Caco-2 (cell line): ENCODE measurements around the gene KLRC3. TPM values are rescaled to one million over a fixed set of nuclear protein-coding genes. Genes with fewer than 3 reads are reported as not detected.
"Not testable (repeated sequence)": the region's sequence is repeated elsewhere in the genome, so short reads cannot be mapped to it uniquely, and the experiment has no call there.

Source experiments
- BruUV-seq: library from RNA; stranded (reverse); fragments of 400-500 nt; replicated peaks from 2 replicates; lab custom pipeline; 2021; lab: Mats Ljungman, UMichigan
- CTCF ChIA-PET: fragments of 300-600 bp; sonication (Branson Sonifier 250); formaldehyde crosslinking; loops from one replicate; lab custom pipeline; 2022; ENCODE audit warnings: antibody characterized with exemption; lab: Charles Lee
- POLR2A ChIA-PET: fragments of 300-600 bp; sonication (Branson Sonifier 250); formaldehyde crosslinking; loops from one replicate; lab custom pipeline; 2022; ENCODE audit warnings: antibody characterized with exemption; lab: Charles Lee
- DNase-seq, 2 experiments: peaks; one replicate each; pipeline versions ENCODE4 v3.0.0 to v3.0.0-alpha.2; 2020 to 2022
- H3K27me3 ChIP-seq: replicated peaks from 2 replicates; pipeline ENCODE4 v1.6.0; 2011; ENCODE audit warnings: low read length; ENCODE audit not compliant: control insufficient read depth, insufficient read depth
- H3K36me3 ChIP-seq: 2 replicates; pipeline ENCODE4 v1.5.1; 2011; ENCODE audit warnings: low read length; ENCODE audit not compliant: control insufficient read depth, insufficient read depth
- H3K4me1 ChIP-seq: fragments of 250-450 bp; sonication (Bioruptor Pico); 2 replicates; pipeline ENCODE4 v1.5.1; 2020; ENCODE audit warnings: mild to moderate bottlenecking
- H3K4me3 ChIP-seq: 2 replicates; pipeline ENCODE4 v1.5.1; 2011; ENCODE audit warnings: low read depth, mild to moderate bottlenecking, control low read depth, low read length
- H3K9me3 ChIP-seq: fragments of 250-450 bp; sonication (Bioruptor Pico); 2 replicates; pipeline ENCODE4 v1.5.1; 2020; ENCODE audit warnings: mild to moderate bottlenecking, moderate library complexity
- H3K27ac Mint-ChIP-seq: one replicate; pipeline ENCODE4 v1.8.0; 2022; ENCODE audit warnings: mixed read lengths; ENCODE audit not compliant: unreplicated experiment
- H3K27me3 Mint-ChIP-seq: one replicate; pipeline ENCODE4 v1.8.0; 2022; ENCODE audit warnings: mixed read lengths; ENCODE audit not compliant: insufficient read depth, unreplicated experiment
- H3K36me3 Mint-ChIP-seq: one replicate; pipeline ENCODE4 v1.8.0; 2022; ENCODE audit warnings: mild to moderate bottlenecking, mixed read lengths; ENCODE audit not compliant: insufficient read depth, unreplicated experiment
- H3K4me1 Mint-ChIP-seq: one replicate; pipeline ENCODE4 v1.8.0; 2022; ENCODE audit warnings: low read depth, mixed read lengths; ENCODE audit not compliant: unreplicated experiment
- H3K4me3 Mint-ChIP-seq: one replicate; pipeline ENCODE4 v1.8.0; 2022; ENCODE audit warnings: mild to moderate bottlenecking, moderate library complexity, mixed read lengths; ENCODE audit not compliant: unreplicated experiment
- H3K9me3 Mint-ChIP-seq: one replicate; pipeline ENCODE4 v1.8.0; 2022; ENCODE audit warnings: mixed read lengths; ENCODE audit not compliant: unreplicated experiment
- CTCF ChIP-seq, 2 experiments: fragments of 200-600 bp in 1 of 2; IDR thresholded peaks; 1 replicate in 1 of 2; 2 replicates in 1 of 2; pipeline versions ENCODE4 v1.5.1 to v1.8.0; 2011 to 2022; ENCODE audit warnings: antibody characterized with exemption in 1 of 2, control low read depth in 1 of 2, inconsistent platforms in 1 of 2, low read depth in 1 of 2, low read length in 1 of 2, mild to moderate bottlenecking in 1 of 2, moderate library complexity in 1 of 2; ENCODE audit not compliant: insufficient read depth in 1 of 2, severe bottlenecking in 1 of 2, unreplicated experiment in 1 of 2
- intact Hi-C: fragments of 100-400 bp; cut with micrococcal nuclease; formaldehyde crosslinking; loops from one replicate; pipeline ENCODE4 v1.10.0; 2022; ENCODE audit not compliant: unreplicated experiment
- total RNA-seq: library from RNA; stranded (reverse); gene quantifications from 2 replicates; pipeline ENCODE4 v1.2.3, GENCODE V29; 2022

KLRC3 gene
- total RNA-seq, 1 experiment from 2014 or later = not detected

GRCh38 chr12:10392394-10392930, 27.9 kb downstream of the KLRC3 start:
- Histone ChIP-seq H3K4me3 (no peak overlapping the region), H3K36me3 (no peaks in the 10 kb centered on the region), H3K27me3 (no peaks in the 10 kb centered on the region), H3K9me3 (no peaks in the 10 kb centered on the region), H3K4me1 (peaks cover 12% of the 10 kb centered on the region)
- no peak for TF ChIP-seq CTCF (IDR thresholded peaks at IDR 0.05; ENCODE audit: insufficient read depth in 1 of 2, low read depth in 1 of 2, low read length in 1 of 2, severe bottlenecking in 1 of 2, unreplicated experiment in 1 of 2)
- H3K27me3 Mint-ChIP-seq = no peaks in the 10 kb centered on the region
- H3K9me3 Mint-ChIP-seq = no peaks in the 10 kb centered on the region
- intact Hi-C loops = no loop called here
- no peaks in the 10 kb centered on the region for H3K36me3 Mint-ChIP-seq
- H3K4me1 Mint-ChIP-seq = peaks cover 21% of the 10 kb centered on the region
- POLR2A ChIA-PET = no interaction called here
- H3K27ac Mint-ChIP-seq = no peak overlapping the region
- CTCF ChIA-PET = interaction anchor here (0.8 kb wide), 1 partner anchor 19 kb away, joined by 4 read pairs; no protein-coding TSS in a partner anchor
- H3K4me3 Mint-ChIP-seq = no peak overlapping the region
- no TSS peak for BruUV-seq
- DNase-seq = no peak

- H3K4me1 ChIP-seq = peaks cover 12% of the 10 kb centered on the region
- H3K27ac Mint-ChIP-seq, POLR2A ChIA-PET, CTCF ChIA-PET, BruUV-seq, H3K9me3 Mint-ChIP-seq, H3K9me3 ChIP-seq, H3K36me3 Mint-ChIP-seq, H3K27me3 ChIP-seq, H3K4me3 ChIP-seq, intact Hi-C loops, H3K4me3 Mint-ChIP-seq, DNase-seq, H3K27me3 Mint-ChIP-seq, H3K36me3 ChIP-seq: not testable (repeated sequence)
- H3K4me1 Mint-ChIP-seq = peaks cover 19% of the 10 kb centered on the region
Observed at GRCh38 chr12:10390991-10391390, 29.4 kb downstream of the KLRC3 start.

GRCh38 chr12:10389904-10390303, 30.5 kb downstream of the KLRC3 start, which contains the start of gene KLRK1:
KLRK1 (minus strand) TSS chr12:10390041; CDS start chr12:10388810, 1,231 bp downstream.
- Histone ChIP-seq H3K4me3 (no peak within 1 kb of the TSS), H3K27me3 (no peaks in the 10 kb centered on the region), H3K9me3 (no peaks in the 10 kb centered on the region), H3K36me3 (no peaks in the 10 kb centered on the region), H3K4me1 (peaks cover 13% of the 10 kb centered on the region)
- H3K27ac Mint-ChIP-seq = no peak within 1 kb of the TSS
- ChIA-PET CTCF (no interaction called here), POLR2A (no interaction called here)
- H3K36me3 Mint-ChIP-seq = no peaks in the 10 kb centered on the region
- BruUV-seq = no TSS peak
- H3K4me3 Mint-ChIP-seq = no peak within 1 kb of the TSS
- intact Hi-C loops = no loop called here
- H3K27me3 Mint-ChIP-seq = no peaks in the 10 kb centered on the region
- peaks cover 17% of the 10 kb centered on the region for H3K4me1 Mint-ChIP-seq
- no peak for DNase-seq
- H3K9me3 Mint-ChIP-seq = peaks cover 2% of the 10 kb centered on the region
- no peak for TF ChIP-seq CTCF (IDR thresholded peaks at IDR 0.05; ENCODE audit: insufficient read depth in 1 of 2, low read depth in 1 of 2, low read length in 1 of 2, severe bottlenecking in 1 of 2, unreplicated experiment in 1 of 2)
